Naive thymus-derived CD8-positive, alpha-beta T cell (primary cell): ENCODE data around the gene CABS1. TPM values are rescaled to one million over a fixed set of nuclear protein-coding genes. Genes with fewer than 3 reads are reported as not detected.

Experiments used
- polyA plus RNA-seq, 3 donors: library from polyadenylated mRNA; unstranded; fragments of 300-500 nt; fragmentation: Illumina TruSeq; gene quantifications; one replicate each; pipeline ENCODE4 v1.2.3, GENCODE V29; 2021
- total RNA-seq, 8 experiments: library from RNA in 2 of 8; stranded (reverse) in 2 of 8; gene quantifications; one replicate each; pipeline ENCODE4 v1.2.3 and lab custom pipeline; 2021 to 2026

Gene CABS1
- total and polyA plus RNA-seq, 5 experiments from 2014 or later, result not detected

Other genes with a start within 250 kb of the CABS1 start
- gene PRR27, start 180.7 kb upstream of the CABS1 start, total RNA-seq, result not detected
- not detected for gene PRR27, start 180.7 kb upstream of the CABS1 start, polyA plus RNA-seq
- not detected for gene ODAM, start 139.3 kb upstream of the CABS1 start, total RNA-seq
- not detected for gene ODAM, start 139.3 kb upstream of the CABS1 start, polyA plus RNA-seq
- not detected for gene FDCSP, start 108.9 kb upstream of the CABS1 start, total RNA-seq
- gene FDCSP, start 108.9 kb upstream of the CABS1 start, polyA plus RNA-seq, result not detected
- not detected for gene CSN3, start 92.4 kb upstream of the CABS1 start, total RNA-seq
- not detected for gene CSN3, start 92.4 kb upstream of the CABS1 start, polyA plus RNA-seq
- gene SMR3A, start 25.8 kb downstream of the CABS1 start, total RNA-seq, result not detected
- not detected for gene SMR3A, start 25.8 kb downstream of the CABS1 start, polyA plus RNA-seq
- gene SMR3B, start 48.1 kb downstream of the CABS1 start, total RNA-seq, result not detected
- gene SMR3B, start 48.1 kb downstream of the CABS1 start, polyA plus RNA-seq, result not detected
- gene OPRPN, start 63.0 kb downstream of the CABS1 start, total RNA-seq, result not detected
- not detected for gene OPRPN, start 63.0 kb downstream of the CABS1 start, polyA plus RNA-seq
- gene MUC7, start 137.2 kb downstream of the CABS1 start, total RNA-seq, result not detected
- gene MUC7, start 137.2 kb downstream of the CABS1 start, polyA plus RNA-seq, result not detected
- not detected for gene AMTN, start 183.6 kb downstream of the CABS1 start, total RNA-seq
- gene AMTN, start 183.6 kb downstream of the CABS1 start, polyA plus RNA-seq, result not detected